ENCODE data around the gene IGSF6.

DNA sequence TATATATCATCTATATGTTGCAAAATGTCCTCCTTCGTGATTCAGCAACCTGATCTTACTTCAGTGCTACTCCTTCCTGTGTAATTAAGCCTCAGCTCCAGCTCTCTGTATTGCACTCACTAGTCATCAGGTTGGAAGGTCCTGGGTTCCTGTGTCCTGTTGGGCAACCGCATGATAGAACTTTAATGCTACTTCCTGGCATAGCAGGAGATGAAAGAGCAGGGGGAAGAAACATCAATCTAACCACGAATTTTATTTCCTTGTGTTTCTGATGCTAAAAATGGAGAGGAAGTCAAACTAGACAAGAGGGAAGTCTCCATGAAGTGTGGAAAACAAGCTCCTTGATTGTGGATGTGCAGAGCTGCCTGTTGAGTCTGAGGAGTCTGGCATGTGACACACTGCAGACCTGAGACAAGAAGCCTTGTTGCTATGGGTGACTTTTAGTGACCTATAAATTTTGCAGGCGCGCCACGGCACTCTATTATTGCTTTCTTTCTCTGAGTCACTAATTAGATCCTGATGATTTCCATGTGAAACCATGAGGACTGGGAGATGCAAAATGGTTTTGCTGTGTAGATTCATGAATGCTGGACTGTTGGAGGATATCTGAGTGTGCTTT, 25.6 kb downstream of the IGSF6 start:
- TF ChIP-seq, protein P1, sequence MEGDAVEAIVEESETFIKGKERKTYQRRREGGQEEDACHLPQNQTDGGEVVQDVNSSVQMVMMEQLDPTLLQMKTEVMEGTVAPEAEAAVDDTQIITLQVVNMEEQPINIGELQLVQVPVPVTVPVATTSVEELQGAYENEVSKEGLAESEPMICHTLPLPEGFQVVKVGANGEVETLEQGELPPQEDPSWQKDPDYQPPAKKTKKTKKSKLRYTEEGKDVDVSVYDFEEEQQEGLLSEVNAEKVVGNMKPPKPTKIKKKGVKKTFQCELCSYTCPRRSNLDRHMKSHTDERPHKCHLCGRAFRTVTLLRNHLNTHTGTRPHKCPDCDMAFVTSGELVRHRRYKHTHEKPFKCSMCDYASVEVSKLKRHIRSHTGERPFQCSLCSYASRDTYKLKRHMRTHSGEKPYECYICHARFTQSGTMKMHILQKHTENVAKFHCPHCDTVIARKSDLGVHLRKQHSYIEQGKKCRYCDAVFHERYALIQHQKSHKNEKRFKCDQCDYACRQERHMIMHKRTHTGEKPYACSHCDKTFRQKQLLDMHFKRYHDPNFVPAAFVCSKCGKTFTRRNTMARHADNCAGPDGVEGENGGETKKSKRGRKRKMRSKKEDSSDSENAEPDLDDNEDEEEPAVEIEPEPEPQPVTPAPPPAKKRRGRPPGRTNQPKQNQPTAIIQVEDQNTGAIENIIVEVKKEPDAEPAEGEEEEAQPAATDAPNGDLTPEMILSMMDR (CRISPR knock-in tag; IDR thresholded peaks at IDR 0.05) = no peak
- TF ChIP-seq, protein P2, sequence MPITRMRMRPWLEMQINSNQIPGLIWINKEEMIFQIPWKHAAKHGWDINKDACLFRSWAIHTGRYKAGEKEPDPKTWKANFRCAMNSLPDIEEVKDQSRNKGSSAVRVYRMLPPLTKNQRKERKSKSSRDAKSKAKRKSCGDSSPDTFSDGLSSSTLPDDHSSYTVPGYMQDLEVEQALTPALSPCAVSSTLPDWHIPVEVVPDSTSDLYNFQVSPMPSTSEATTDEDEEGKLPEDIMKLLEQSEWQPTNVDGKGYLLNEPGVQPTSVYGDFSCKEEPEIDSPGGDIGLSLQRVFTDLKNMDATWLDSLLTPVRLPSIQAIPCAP (CRISPR knock-in tag; IDR thresholded peaks at IDR 0.05; ENCODE audit: low read depth) = no peak
- TF ChIP-seq, protein P3, sequence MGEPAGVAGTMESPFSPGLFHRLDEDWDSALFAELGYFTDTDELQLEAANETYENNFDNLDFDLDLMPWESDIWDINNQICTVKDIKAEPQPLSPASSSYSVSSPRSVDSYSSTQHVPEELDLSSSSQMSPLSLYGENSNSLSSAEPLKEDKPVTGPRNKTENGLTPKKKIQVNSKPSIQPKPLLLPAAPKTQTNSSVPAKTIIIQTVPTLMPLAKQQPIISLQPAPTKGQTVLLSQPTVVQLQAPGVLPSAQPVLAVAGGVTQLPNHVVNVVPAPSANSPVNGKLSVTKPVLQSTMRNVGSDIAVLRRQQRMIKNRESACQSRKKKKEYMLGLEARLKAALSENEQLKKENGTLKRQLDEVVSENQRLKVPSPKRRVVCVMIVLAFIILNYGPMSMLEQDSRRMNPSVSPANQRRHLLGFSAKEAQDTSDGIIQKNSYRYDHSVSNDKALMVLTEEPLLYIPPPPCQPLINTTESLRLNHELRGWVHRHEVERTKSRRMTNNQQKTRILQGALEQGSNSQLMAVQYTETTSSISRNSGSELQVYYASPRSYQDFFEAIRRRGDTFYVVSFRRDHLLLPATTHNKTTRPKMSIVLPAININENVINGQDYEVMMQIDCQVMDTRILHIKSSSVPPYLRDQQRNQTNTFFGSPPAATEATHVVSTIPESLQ (CRISPR knock-in tag; conservative IDR thresholded peaks at IDR 0.05) = no peak
- TF ChIP-seq STAG1 (CRISPR knock-in tag; IDR thresholded peaks at IDR 0.05) = no peak
- TF ChIP-seq, protein P4, sequence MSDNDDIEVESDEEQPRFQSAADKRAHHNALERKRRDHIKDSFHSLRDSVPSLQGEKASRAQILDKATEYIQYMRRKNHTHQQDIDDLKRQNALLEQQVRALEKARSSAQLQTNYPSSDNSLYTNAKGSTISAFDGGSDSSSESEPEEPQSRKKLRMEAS (IDR thresholded peaks at IDR 0.05) = no peak
- TF ChIP-seq, protein P5, sequence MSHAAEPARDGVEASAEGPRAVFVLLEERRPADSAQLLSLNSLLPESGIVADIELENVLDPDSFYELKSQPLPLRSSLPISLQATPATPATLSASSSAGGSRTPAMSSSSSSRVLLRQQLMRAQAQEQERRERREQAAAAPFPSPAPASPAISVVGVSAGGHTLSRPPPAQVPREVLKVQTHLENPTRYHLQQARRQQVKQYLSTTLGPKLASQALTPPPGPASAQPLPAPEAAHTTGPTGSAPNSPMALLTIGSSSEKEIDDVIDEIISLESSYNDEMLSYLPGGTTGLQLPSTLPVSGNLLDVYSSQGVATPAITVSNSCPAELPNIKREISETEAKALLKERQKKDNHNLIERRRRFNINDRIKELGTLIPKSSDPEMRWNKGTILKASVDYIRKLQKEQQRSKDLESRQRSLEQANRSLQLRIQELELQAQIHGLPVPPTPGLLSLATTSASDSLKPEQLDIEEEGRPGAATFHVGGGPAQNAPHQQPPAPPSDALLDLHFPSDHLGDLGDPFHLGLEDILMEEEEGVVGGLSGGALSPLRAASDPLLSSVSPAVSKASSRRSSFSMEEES (CRISPR knock-in tag; IDR thresholded peaks at IDR 0.05) = peak; percentile 33; the same call in 1 of the 2 replicates
- no peak for TF ChIP-seq ZMAT3 (CRISPR knock-in tag; conservative IDR thresholded peaks at IDR 0.05)
- TF ChIP-seq RBAK (CRISPR knock-in tag; IDR thresholded peaks at IDR 0.05) = no peak
- no peak for TF ChIP-seq SMC3 (IDR thresholded peaks at IDR 0.05; ENCODE audit: low read length)
- no peak for TF ChIP-seq RFX5 (IDR thresholded peaks at IDR 0.05; ENCODE audit: low read depth, low read length)
- no peak for TF ChIP-seq ZBTB21 (CRISPR knock-in tag; IDR thresholded peaks at IDR 0.05)
- no peak for TF ChIP-seq HCFC1 (IDR thresholded peaks at IDR 0.05; ENCODE audit: low read depth, low read length)
